Breast epithelium (tissue), 4 donors: ENCODE data around the gene C22orf15. TPM values are rescaled to one million over a fixed set of nuclear protein-coding genes. Genes with fewer than 3 reads are reported as not detected.
A peak's percentile ranks its signal among the peaks of the same experiment; 100 is the strongest.

Experiments used
- DNase-seq, 2 donors: peaks; one replicate each; pipeline ENCODE4 v3.0.0-alpha.2; 2019; ENCODE audit warnings: low spot score in 2 of 2
- H3K27ac ChIP-seq, 2 donors: fragments of 200-600 bp; sonication (generic) in 1 of 2; one replicate each; pipeline ENCODE4 v1.5.1; 2016 to 2019; ENCODE audit warnings: mild to moderate bottlenecking in 1 of 2
- H3K27me3 ChIP-seq, 2 donors: fragments of 200-600 bp; sonication (generic) in 1 of 2; one replicate each; pipeline versions ENCODE4 v1.5.1 to v1.6.0; 2017 to 2019; ENCODE audit warnings: control low read depth in 1 of 2, mild to moderate bottlenecking in 1 of 2
- H3K36me3 ChIP-seq: fragments of 200-600 bp; one replicate; pipeline ENCODE4 v1.5.1; 2019
- H3K4me1 ChIP-seq, 2 donors: fragments of 200-600 bp; sonication (generic); one replicate each; pipeline ENCODE4 v1.5.1; 2016 to 2019; ENCODE audit warnings: control low read depth in 1 of 2
- H3K4me3 ChIP-seq, 3 donors: fragments of 200-600 bp; sonication (generic); 1 replicate in 2 of 3; 2 replicates in 1 of 3; pipeline ENCODE4 v1.5.1; 2016 to 2019; ENCODE audit warnings: mild to moderate bottlenecking in 3 of 3, moderate library complexity in 2 of 3
- H3K9me3 ChIP-seq, 2 donors: fragments of 200-600 bp; sonication (generic) in 1 of 2; one replicate each; pipeline ENCODE4 v1.5.1; 2016 to 2019; ENCODE audit warnings: control low read depth in 1 of 2
- CTCF ChIP-seq, 3 donors: fragments of 450-650 bp; IDR thresholded peaks; one replicate each; pipeline ENCODE4 v1.5.1; 2016 to 2017; ENCODE audit warnings: antibody characterized with exemption in 3 of 3, mild to moderate bottlenecking in 3 of 3, moderate library complexity in 3 of 3
- POLR2A ChIP-seq: fragments of 450-650 bp; IDR thresholded peaks from one replicate; pipeline ENCODE4 v1.6.1; 2016; ENCODE audit warnings: antibody characterized with exemption, mild to moderate bottlenecking, moderate library complexity
- POLR2AphosphoS5 ChIP-seq, 3 donors: sonication (generic); formaldehyde crosslinking; IDR thresholded peaks; one replicate each; pipeline ENCODE4 v1.6.1; 2017; ENCODE audit warnings: antibody characterized with exemption in 3 of 3
- intact Hi-C: fragments of 100-400 bp; cut with DNase I; formaldehyde crosslinking; loops from one replicate; pipeline ENCODE4 v1.15.1; 2023; ENCODE audit warnings: low total_unique reads
- total RNA-seq, 3 donors: library from RNA; depleted of rRNA; stranded (reverse); fragments of >200 nt; gene quantifications; one replicate each; pipeline ENCODE4 v1.1.0, GENCODE V29; 2016

Gene C22orf15
- total RNA-seq, 3 donors from 2014 or later = not detected

GRCh38 chr22:23716811-23717801 is 45.7 kb upstream of the C22orf15 start:
- TF ChIP-seq CTCF (IDR thresholded peaks at IDR 0.05) = no peak
- TF ChIP-seq POLR2AphosphoS5 (IDR thresholded peaks at IDR 0.05) = peak; percentile 71 to 87 (median 85)
- peak; percentile 19 for TF ChIP-seq POLR2A
- peak overlapping the region; percentile 69 to 89 (median 85) for H3K4me3 ChIP-seq
- H3K27me3 ChIP-seq = no peaks in the 10 kb centered on the region
- no peaks in the 10 kb centered on the region for H3K9me3 ChIP-seq
- H3K4me1 ChIP-seq = no peaks in the 10 kb centered on the region
- intact Hi-C loops = no loop called here
- peak overlapping the region; percentile 64 to 81 for H3K27ac ChIP-seq
- H3K36me3 ChIP-seq = no peaks in the 10 kb centered on the region
- DNase-seq = peak; percentile 63

- intact Hi-C loops = no loop called here
- no peak for TF ChIP-seq POLR2AphosphoS5 (IDR thresholded peaks at IDR 0.05)
- no peak for TF ChIP-seq CTCF (IDR thresholded peaks at IDR 0.05)
- TF ChIP-seq POLR2A = no peak
- Histone ChIP-seq H3K27me3 (no peaks in the 10 kb centered on the region), H3K27ac (no peak overlapping the region), H3K4me3 (no peak overlapping the region), H3K36me3 (no peaks in the 10 kb centered on the region), H3K9me3 (no peaks in the 10 kb centered on the region), H3K4me1 (no peaks in the 10 kb centered on the region)
- DNase-seq = no peak
Observed at GRCh38 chr22:23718371-23719165, 44.2 kb upstream of the C22orf15 start.

- Histone ChIP-seq H3K4me1 (no peaks in the 10 kb centered on the region), H3K27me3 (no peaks in the 10 kb centered on the region), H3K36me3 (no peaks in the 10 kb centered on the region), H3K27ac (no peak overlapping the region), H3K9me3 (no peaks in the 10 kb centered on the region), H3K4me3 (no peak overlapping the region)
- TF ChIP-seq POLR2A (no peak), CTCF (IDR thresholded peaks at IDR 0.05) (no peak), POLR2AphosphoS5 (IDR thresholded peaks at IDR 0.05) (no peak)
- DNase-seq = no peak
- intact Hi-C loops = no loop called here
Observed at GRCh38 chr22:23720855-23721254, 41.9 kb upstream of the C22orf15 start.

- DNase-seq = no peak
- no peak overlapping the region for H3K4me3 ChIP-seq
- H3K36me3 ChIP-seq = no peaks in the 10 kb centered on the region
- no peak overlapping the region for H3K27ac ChIP-seq
- H3K27me3 ChIP-seq = no peaks in the 10 kb centered on the region
- TF ChIP-seq POLR2A = no peak
- TF ChIP-seq POLR2AphosphoS5 (IDR thresholded peaks at IDR 0.05) = no peak
- no peak for TF ChIP-seq CTCF (IDR thresholded peaks at IDR 0.05)
- H3K9me3 ChIP-seq = no peaks in the 10 kb centered on the region
- intact Hi-C loops = no loop called here
- no peaks in the 10 kb centered on the region for H3K4me1 ChIP-seq
Observed at GRCh38 chr22:23722160-23722559, 40.6 kb upstream of the C22orf15 start.
